ENCODE data around the gene RAB37.

DNA sequence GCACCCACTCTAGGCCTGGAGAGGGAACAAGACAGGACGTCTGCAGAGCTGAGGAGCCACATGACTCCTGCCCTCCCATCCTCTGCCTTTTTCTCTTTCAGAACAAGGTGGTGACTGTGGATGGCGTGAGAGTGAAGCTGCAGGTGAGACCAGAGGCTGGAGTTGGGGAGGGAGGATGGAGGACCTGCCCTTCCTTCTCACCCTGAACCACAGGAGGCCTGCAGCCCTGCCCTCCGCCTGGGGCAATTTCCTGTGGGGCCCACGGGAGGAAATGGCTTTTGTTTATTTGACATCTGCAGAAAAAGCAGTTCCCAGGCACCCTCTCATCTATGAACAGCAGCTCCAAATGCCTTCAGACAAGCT lies 5.1 kb downstream of the RAB37 start:
- TF ChIP-seq ZNF175 (CRISPR knock-in tag; IDR thresholded peaks at IDR 0.05; ENCODE audit: low read depth) (no peak), SRF (CRISPR knock-in tag; IDR thresholded peaks at IDR 0.05) (no peak), ZFP36 (IDR thresholded peaks at IDR 0.05; ENCODE audit: low read depth, low read length, partially characterized antibody) (no peak), NR2C2 (CRISPR knock-in tag; IDR thresholded peaks at IDR 0.05) (no peak), NR2C2 (tag; IDR thresholded peaks at IDR 0.05) (no peak), FOXP1 (CRISPR knock-in tag; IDR thresholded peaks at IDR 0.05) (no peak)
- TF ChIP-seq, protein P1, sequence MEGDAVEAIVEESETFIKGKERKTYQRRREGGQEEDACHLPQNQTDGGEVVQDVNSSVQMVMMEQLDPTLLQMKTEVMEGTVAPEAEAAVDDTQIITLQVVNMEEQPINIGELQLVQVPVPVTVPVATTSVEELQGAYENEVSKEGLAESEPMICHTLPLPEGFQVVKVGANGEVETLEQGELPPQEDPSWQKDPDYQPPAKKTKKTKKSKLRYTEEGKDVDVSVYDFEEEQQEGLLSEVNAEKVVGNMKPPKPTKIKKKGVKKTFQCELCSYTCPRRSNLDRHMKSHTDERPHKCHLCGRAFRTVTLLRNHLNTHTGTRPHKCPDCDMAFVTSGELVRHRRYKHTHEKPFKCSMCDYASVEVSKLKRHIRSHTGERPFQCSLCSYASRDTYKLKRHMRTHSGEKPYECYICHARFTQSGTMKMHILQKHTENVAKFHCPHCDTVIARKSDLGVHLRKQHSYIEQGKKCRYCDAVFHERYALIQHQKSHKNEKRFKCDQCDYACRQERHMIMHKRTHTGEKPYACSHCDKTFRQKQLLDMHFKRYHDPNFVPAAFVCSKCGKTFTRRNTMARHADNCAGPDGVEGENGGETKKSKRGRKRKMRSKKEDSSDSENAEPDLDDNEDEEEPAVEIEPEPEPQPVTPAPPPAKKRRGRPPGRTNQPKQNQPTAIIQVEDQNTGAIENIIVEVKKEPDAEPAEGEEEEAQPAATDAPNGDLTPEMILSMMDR (IDR thresholded peaks at IDR 0.05 in 2 of 3, conservative IDR thresholded peaks at IDR 0.05 in 1 of 3; ENCODE audit: insufficient read depth in 2 of 3, low read depth in 1 of 3, low read length in 3 of 3): no peak
- TF ChIP-seq, protein P2, sequence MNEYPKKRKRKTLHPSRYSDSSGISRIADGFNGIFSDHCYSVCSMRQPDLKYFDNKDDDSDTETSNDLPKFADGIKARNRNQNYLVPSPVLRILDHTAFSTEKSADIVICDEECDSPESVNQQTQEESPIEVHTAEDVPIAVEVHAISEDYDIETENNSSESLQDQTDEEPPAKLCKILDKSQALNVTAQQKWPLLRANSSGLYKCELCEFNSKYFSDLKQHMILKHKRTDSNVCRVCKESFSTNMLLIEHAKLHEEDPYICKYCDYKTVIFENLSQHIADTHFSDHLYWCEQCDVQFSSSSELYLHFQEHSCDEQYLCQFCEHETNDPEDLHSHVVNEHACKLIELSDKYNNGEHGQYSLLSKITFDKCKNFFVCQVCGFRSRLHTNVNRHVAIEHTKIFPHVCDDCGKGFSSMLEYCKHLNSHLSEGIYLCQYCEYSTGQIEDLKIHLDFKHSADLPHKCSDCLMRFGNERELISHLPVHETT (CRISPR knock-in tag; conservative IDR thresholded peaks at IDR 0.05 in 1 of 2, IDR thresholded peaks at IDR 0.05 in 1 of 2): no peak

Data from K562 (cell line).